Measurements from ENCODE around the gene SACM1L. TPM values are rescaled to one million over a fixed set of nuclear protein-coding genes. Genes with fewer than 3 reads are reported as not detected.

Gene SACM1L
- total RNA-seq, 1 donor from 2014 or later, result 19.8 TPM

DNA sequence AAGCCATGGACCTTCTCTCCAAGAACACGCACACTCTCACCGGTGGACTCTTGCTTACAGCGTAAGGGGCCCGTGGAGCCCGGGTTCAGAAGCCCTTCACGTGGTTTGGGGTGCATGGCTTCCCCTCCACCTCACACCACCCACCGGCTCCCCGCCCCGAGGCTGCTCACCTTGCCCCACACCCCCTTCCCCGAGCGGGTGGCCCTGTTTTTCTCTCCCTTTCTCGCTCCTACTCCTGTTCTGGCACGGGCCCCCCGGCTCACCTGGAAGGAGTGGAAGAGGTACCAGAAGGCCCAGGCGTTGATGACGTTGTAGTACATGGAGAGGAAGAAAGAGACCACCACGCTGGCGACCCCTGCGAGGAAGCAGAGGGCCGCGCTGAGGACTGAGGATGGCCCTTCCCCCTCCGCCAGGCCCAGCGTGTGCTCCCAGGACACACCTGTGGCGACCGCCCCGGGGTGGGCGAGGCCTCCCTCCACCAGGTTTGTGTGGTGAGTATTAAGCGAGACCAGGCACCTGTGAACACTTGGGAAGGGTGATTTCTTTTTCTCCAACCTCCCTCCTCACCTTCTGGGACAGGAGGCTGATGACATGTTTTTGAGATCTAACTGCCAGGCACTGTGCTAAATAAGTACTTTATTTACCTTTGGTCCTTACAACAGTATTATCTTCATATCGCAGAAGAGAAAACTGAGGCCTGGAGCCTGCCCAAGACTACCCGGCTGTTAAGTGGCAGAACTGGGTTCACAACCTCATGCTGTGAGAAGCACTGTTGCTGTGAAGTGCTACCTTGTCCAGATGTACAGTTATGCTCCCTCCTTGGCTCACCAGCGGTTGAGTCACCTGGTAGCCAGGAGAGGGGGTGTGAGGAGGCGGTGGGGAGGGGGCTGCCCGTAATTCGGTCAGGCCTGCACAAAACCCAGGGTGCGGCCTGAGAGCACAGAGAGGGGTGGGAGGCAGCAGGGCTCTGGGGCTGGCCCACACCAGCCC is 90.8 kb downstream of the SACM1L start:
- H3K27me3 ChIP-seq (ENCODE audit: control insufficient read depth, insufficient read depth, low read length), result no peaks in the 10 kb centered on the region
- TF ChIP-seq, protein P1, sequence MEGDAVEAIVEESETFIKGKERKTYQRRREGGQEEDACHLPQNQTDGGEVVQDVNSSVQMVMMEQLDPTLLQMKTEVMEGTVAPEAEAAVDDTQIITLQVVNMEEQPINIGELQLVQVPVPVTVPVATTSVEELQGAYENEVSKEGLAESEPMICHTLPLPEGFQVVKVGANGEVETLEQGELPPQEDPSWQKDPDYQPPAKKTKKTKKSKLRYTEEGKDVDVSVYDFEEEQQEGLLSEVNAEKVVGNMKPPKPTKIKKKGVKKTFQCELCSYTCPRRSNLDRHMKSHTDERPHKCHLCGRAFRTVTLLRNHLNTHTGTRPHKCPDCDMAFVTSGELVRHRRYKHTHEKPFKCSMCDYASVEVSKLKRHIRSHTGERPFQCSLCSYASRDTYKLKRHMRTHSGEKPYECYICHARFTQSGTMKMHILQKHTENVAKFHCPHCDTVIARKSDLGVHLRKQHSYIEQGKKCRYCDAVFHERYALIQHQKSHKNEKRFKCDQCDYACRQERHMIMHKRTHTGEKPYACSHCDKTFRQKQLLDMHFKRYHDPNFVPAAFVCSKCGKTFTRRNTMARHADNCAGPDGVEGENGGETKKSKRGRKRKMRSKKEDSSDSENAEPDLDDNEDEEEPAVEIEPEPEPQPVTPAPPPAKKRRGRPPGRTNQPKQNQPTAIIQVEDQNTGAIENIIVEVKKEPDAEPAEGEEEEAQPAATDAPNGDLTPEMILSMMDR (IDR thresholded peaks at IDR 0.05; ENCODE audit: insufficient read depth, low read length, poor library complexity, severe bottlenecking), result no peak

DNA sequence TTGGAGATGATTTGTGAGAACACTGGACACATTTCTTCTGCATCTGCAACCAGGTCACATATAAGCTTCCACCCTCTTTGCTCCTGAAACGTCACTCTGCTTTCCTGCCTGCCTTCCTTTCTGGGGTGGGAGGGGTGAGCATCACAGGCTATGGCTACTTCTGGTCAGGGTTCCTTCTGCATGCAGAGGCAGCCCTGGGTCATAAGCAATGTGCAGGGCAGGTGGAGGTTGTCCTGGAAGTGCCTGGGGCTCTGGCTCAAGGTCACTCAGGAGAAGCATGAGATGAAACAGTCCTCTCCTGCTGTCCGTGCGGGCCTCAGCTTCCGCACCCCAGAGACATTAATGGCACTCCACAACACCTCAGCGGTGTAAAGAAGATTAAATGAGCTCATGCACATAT is 92.1 kb downstream of the SACM1L start:
- Histone ChIP-seq H3K27me3 (ENCODE audit: control insufficient read depth, insufficient read depth, low read length) (no peaks in the 10 kb centered on the region), H3K4me3 (ENCODE audit: low read depth, low read length) (no peak overlapping the region), H3K36me3 (ENCODE audit: control insufficient read depth, insufficient read depth, low read length) (no peaks in the 10 kb centered on the region)
- DNase-seq (ENCODE audit: low read depth), result no peak
- TF ChIP-seq, protein P1 (IDR thresholded peaks at IDR 0.05; ENCODE audit: insufficient read depth, low read length, poor library complexity, severe bottlenecking), result no peak

More for the DNA sequence above, 90.8 kb downstream of the SACM1L start:
- H3K36me3 ChIP-seq (ENCODE audit: control insufficient read depth, insufficient read depth, low read length), result no peaks in the 10 kb centered on the region
- DNase-seq (ENCODE audit: low read depth), result no peak
- no peak overlapping the region for H3K4me3 ChIP-seq (ENCODE audit: low read depth, low read length)

DNA sequence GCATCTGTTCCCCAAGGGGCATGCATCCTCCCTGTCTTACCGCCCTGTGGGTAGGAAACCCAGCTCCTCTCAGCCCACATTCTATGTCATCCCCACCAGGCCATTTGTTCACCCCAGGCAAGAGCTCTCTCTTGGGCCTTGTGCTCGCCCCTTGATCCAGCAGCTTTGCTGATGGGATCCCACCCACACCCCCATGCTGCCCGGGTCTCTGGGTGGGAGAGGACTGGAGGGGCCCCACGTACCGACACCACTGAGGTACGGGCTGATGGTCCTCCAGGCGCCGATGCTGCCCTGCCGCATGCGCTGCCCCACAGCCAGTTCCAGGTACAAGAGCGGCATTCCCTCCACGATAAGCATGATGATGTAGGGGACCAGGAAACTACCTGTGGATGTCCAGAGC is 92.6 kb downstream of the SACM1L start:
- TF ChIP-seq, protein P1 (IDR thresholded peaks at IDR 0.05; ENCODE audit: insufficient read depth, low read length, poor library complexity, severe bottlenecking), result no peak
- Histone ChIP-seq H3K4me3 (ENCODE audit: low read depth, low read length) (no peak overlapping the region), H3K36me3 (ENCODE audit: control insufficient read depth, insufficient read depth, low read length) (no peaks in the 10 kb centered on the region), H3K27me3 (ENCODE audit: control insufficient read depth, insufficient read depth, low read length) (no peaks in the 10 kb centered on the region)
- no peak for DNase-seq (ENCODE audit: low read depth)

DNA sequence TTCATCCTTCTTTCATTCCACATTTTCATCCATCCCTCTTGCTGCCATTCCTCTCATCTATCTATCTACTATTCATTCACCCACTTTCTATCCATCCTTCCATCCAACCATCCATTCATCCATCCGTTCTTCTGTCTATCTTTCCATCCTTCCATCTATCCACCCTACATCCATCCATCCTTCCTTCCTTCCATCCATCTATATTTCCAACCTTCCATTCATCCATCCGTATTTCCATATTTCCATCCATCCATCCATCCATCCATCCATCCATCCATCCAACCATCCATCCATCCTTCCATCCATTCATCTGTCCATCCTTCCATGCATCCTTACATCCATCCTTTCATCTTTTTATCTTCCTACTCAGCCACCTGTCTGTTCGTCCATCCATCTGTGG is 93.2 kb downstream of the SACM1L start:
- Histone ChIP-seq H3K4me3 (ENCODE audit: low read depth, low read length) (no peak overlapping the region), H3K36me3 (ENCODE audit: control insufficient read depth, insufficient read depth, low read length) (no peaks in the 10 kb centered on the region), H3K27me3 (ENCODE audit: control insufficient read depth, insufficient read depth, low read length) (no peaks in the 10 kb centered on the region)
- DNase-seq (ENCODE audit: low read depth), result no peak
- TF ChIP-seq, protein P1 (IDR thresholded peaks at IDR 0.05; ENCODE audit: insufficient read depth, low read length, poor library complexity, severe bottlenecking), result no peak

DNA sequence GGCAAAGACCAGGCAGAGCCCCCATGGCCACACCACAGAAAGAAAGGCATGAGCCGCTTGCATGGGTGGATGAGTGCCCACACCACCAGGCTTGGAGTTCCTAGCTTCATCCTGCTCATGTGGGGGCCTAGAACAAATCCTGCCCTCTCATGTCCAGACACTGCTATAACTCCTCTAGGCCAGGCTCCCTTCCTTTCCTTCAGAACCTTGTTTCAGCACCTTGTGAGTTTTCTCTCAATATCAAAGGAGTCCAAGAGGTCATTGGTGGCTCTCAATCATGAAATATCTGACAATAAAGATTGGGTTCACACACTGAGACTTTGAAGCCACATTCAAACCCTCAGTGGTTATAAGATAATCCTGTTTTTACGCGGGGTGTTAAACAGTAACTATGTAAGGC is 94.5 kb downstream of the SACM1L start:
- Histone ChIP-seq H3K4me3 (ENCODE audit: low read depth, low read length) (no peak overlapping the region), H3K27me3 (ENCODE audit: control insufficient read depth, insufficient read depth, low read length) (no peaks in the 10 kb centered on the region), H3K36me3 (ENCODE audit: control insufficient read depth, insufficient read depth, low read length) (no peaks in the 10 kb centered on the region)
- no peak for DNase-seq (ENCODE audit: low read depth)
- TF ChIP-seq, protein P1 (IDR thresholded peaks at IDR 0.05; ENCODE audit: insufficient read depth, low read length, poor library complexity, severe bottlenecking), result no peak
